Memory B cell (primary cell): ENCODE measurements around the gene PALD1.
A peak's percentile ranks its signal among the peaks of the same experiment; 100 is the strongest.
"Not testable (repeated sequence)": the region's sequence is repeated elsewhere in the genome, so short reads cannot be mapped to it uniquely, and the experiment has no call there.

Source experiments
- ATAC-seq: fragments of 150-1000 bp; cut with Tn5 transposase; 2 replicates; pipeline ENCODE4 v1.10.0; 2021; ENCODE audit warnings: low read depth, mild to moderate bottlenecking, moderate library complexity
- DNase-seq, 2 donors: peaks; one replicate each; pipeline ENCODE4 v3.0.0; 2022; ENCODE audit warnings: low spot score in 2 of 2
- H3K27ac Mint-ChIP-seq: one replicate; pipeline ENCODE4 v1.8.0; 2022; ENCODE audit warnings: mild to moderate bottlenecking, moderate library complexity, mixed read lengths
- H3K27me3 Mint-ChIP-seq: one replicate; pipeline ENCODE4 v1.8.0; 2022; ENCODE audit warnings: mixed read lengths
- H3K36me3 Mint-ChIP-seq: one replicate; pipeline ENCODE4 v1.8.0; 2022; ENCODE audit warnings: mild to moderate bottlenecking, mixed read lengths
- H3K4me1 Mint-ChIP-seq: one replicate; pipeline ENCODE4 v1.8.0; 2022; ENCODE audit warnings: mixed read lengths
- H3K4me3 Mint-ChIP-seq: one replicate; pipeline ENCODE4 v1.8.0; 2022; ENCODE audit warnings: mild to moderate bottlenecking, moderate library complexity, mixed read lengths
- H3K9me3 Mint-ChIP-seq: one replicate; pipeline ENCODE4 v1.8.0; 2022; ENCODE audit warnings: mixed read lengths

Gene PALD1

DNA sequence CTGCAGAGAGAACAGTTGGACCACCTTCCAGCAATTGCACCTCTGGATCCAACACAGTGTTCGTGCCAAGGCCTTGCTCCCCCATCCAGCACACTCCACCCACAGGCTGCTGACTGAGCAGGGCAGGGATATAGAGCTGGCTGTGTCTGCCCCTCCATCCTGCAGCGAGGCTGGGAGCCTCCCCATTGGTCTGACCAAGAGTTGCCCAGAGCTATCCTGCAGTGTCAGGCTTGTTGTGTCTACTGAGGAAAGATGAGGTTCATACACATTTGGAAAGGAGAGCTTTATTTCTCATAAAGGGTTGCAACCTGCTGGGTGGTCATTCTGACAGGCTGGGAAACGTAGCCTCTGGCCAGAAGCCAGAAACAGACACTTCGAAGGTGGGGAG lies 96.9 kb downstream of the PALD1 start:
- Mint-ChIP-seq H3K4me3 (peak overlapping the region; percentile 61), H3K4me1 (peaks cover 54% of the 10 kb centered on the region), H3K27ac (no peak overlapping the region), H3K27me3 (no peaks in the 10 kb centered on the region), H3K9me3 (no peaks in the 10 kb centered on the region), H3K36me3 (no peaks in the 10 kb centered on the region)
- ATAC-seq (no peak), DNase-seq (no peak)

DNA sequence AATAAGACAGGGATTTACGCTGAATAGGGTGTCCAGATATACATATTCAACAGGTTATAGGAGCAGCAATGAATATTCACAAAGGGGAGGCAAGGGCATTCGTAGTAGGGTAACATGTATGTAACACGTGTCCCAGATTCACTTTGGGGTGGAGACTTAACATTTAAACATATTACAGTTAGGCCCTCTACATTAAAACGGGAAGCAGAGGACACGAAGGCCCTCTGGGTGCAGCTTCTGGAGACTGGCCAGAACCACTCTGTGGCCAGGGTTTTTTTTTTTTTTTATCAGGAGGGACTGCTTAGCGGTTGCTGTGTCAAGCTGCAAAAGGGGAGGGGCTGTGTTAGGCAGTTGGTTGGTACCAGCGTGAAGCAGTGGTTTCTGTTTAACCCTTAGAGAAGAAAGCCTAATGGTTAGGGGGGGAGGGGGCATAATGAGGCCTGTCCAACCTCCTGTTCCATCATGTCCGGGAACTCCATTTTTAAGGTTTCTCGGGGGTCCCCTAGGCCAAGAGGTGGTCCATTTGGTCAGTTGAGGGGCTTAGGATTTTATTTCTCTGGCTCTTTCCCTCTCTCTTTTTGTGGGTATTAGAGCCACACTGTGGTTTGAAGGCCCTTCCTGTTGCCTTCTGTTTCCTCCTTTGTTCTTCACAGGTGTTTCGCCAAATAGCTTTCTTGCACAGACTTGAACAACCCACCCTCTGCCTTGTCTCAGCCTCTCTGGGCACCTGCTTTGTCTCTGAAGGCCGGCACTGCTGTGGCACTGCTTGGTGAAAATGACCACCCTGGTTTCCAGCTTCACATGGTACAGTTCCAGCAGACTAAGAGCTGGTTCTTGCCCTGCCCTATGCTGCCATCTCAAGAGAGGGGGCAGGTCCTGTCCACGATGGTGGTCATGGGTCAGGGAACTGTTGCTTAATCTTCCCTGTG lies 97.6 kb downstream of the PALD1 start:
- Mint-ChIP-seq H3K27ac (peak overlapping the region; percentile 84), H3K9me3 (no peaks in the 10 kb centered on the region), H3K27me3 (no peaks in the 10 kb centered on the region), H3K36me3 (no peaks in the 10 kb centered on the region), H3K4me3 (peak overlapping the region; percentile 61), H3K4me1 (peaks cover 54% of the 10 kb centered on the region)
- ATAC-seq (peak; percentile 78), DNase-seq (peak in 1 of 2 donors; percentile 22)

DNA sequence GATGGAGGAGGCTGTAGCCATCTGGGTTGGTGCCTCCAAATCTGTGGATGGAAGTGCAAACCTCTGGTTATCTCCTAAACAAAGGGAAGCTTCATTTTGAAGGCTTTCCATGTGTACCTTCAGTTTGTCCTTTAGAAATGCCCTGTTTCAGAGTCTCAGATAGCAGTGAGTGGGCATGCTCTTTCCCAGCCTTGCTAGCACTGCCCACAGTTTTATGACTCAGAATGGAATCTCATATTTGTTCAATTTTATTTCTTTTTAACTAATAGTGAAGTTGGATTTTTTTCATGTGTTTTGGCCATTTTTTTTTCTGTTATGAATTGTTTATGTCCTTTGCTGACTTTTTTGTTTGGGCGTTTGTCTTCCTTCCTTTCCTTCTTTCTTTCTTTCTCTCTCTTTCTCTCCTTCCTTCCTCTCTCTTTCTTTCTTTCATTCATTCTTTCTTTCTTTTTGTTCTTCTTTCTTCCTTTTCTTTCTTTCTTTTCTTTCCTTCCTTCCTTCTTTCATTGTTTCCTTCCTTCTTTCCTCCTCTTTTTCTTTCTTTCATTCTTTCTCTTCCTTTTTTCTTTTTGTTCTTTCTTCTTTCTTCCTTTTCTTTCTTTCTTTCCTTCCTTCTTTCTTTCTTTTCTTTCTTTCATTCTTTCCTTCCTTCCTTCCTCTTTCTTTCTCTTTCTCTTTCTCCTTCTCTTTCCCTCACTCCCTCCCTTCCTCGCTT lies 98.4 kb downstream of the PALD1 start:
- DNase-seq (no peak), ATAC-seq (no peak)
- Mint-ChIP-seq H3K9me3 (no peaks in the 10 kb centered on the region), H3K27ac (peak overlapping the region; percentile 84), H3K27me3 (no peaks in the 10 kb centered on the region), H3K36me3 (no peaks in the 10 kb centered on the region), H3K4me3 (peak overlapping the region; percentile 70), H3K4me1 (peaks cover 54% of the 10 kb centered on the region)

DNA sequence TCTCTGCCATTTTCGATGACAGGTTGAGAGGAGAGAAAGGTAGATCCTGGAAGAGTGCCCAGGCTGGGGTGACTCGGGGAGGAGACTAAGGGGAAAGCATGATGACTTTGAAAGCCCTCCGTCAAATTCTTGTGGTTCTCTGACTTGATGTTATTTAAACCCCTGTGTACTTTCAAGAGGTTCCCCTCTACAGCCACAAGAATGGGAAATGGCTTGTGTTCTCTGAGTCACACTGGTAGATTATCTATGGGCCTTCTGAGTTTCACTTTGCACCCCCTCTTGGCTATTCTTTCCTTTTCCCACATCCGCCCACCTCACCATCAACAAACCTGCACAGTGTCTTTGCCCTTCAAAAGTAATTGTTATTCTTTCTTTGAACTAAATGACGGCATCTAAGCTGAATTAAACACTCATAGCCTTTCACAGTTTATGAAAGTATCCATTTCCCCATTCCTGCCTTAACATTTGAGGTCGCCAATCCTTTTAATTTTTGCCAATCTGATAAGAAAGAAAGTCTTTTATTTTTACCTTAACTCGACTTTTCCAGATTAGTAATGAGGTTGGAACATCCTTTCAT lies 99.9 kb downstream of the PALD1 start:
- Mint-ChIP-seq H3K9me3 (no peaks in the 10 kb centered on the region), H3K27ac (peak overlapping the region; percentile 84), H3K4me3 (peak overlapping the region; percentile 22), H3K4me1 (peaks cover 51% of the 10 kb centered on the region), H3K36me3 (no peaks in the 10 kb centered on the region), H3K27me3 (no peaks in the 10 kb centered on the region)
- ATAC-seq (peak; percentile 22), DNase-seq (no peak)

DNA sequence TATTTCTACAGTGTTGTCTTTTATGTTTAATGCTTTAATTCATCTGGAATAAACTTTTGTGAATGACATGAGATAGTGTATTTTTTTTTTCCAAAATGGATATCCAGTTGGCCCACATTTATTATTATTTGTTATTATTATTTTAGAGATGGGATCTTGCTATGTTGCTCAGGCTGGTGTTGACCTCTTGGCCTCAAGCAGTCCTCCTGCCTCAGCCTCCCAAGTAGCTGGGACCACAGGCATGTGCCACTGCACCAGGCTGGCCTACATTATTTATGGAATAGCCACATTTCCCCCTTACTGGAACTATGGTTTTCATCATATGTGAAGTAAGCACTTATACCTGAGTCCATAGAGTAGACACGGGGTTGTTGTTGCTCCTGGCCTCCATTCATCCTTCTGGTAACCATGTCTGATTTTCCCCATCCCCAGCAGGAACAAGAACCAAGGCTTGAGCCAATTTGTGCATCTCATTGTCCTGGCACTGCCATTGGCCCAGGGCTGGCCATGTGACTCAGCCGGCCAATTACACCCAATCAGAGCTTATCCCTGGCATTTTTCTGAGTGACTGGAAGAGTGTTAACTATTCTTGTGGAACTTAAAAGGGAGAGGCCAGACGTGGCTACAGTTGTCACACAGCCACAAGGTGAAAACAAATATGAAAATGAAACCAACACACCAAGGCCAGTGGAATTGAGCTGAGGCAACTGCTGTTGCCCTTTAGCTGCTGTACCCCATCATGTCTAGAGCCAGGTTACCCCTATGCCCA lies 100.9 kb downstream of the PALD1 start:
- Mint-ChIP-seq H3K9me3 (no peaks in the 10 kb centered on the region), H3K27me3 (no peaks in the 10 kb centered on the region), H3K4me3 (peak overlapping the region; percentile 14), H3K36me3 (no peaks in the 10 kb centered on the region), H3K27ac (peak overlapping the region; percentile 72), H3K4me1 (peaks cover 46% of the 10 kb centered on the region)
- DNase-seq (no peak), ATAC-seq (no peak)

DNA sequence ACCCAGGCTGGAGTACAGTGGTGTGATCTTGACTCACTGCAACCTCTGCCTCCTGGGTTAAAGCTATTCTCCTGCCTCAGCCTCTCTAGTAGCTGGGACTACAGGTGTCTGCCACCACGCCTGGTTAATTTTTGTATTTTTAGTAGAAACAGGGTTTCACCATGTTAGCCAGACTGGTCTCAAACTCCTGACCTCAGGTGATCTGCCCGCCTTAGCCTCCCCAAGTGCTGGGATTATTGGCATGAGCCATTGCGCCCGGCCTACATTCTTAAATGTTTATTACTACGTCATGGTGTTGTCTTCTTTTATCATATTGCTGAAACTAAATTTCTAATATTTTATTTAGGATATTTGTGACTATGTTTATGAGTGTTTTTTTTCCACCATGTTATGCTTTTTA lies 102.6 kb downstream of the PALD1 start:
- not testable (repeated sequence) for H3K27ac Mint-ChIP-seq, DNase-seq, ATAC-seq, H3K36me3 Mint-ChIP-seq, H3K4me3 Mint-ChIP-seq, H3K27me3 Mint-ChIP-seq, H3K9me3 Mint-ChIP-seq
- H3K4me1 Mint-ChIP-seq: peaks cover 36% of the 10 kb centered on the region

DNA sequence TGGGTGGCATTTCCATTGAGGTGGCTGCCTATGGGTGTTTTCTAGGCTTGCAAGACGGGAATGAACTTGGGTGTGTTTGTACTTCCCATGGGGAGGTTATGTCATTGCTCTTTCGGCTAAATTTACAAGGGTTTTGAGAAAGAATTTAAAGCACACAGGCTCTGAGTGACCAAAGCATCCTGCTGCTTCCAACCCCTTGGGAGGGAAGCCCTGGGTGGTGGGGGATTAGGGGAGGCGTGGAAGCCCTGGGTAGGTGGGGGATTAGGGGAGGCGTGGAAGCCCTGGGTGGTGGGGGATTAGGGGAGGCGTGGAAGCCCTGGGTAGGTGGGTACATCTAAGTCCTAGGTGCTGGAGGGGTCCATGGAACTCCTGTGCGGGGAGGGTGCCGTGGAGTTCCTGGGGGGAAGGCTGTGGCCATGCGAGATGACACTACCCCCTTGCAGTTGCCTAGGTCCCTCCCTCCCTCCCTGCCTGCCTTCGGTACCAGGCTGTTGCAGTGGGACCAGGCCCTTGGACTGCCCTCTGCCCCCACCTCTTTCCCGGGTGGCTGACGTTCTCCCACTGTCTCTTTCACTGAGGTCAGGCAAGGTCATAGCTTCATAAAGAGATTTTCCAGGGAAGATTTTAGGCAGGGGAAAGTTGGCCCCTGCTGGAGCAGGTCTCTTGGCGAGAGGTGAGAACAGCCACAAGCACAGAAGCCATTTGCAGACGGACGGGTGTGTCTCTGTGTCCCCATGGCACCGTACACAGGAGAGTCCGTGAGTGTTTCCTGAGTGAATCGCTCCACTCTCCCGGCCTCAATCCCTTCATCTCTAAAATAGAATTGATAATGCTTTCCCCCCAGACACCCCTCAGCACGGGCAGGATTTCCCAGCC lies 104.5 kb downstream of the PALD1 start:
- ATAC-seq (no peak), DNase-seq (no peak)
- no peak overlapping the region for H3K4me3 Mint-ChIP-seq
- peaks cover 2% of the 10 kb centered on the region for H3K27me3 Mint-ChIP-seq
- H3K4me1 Mint-ChIP-seq: peaks cover 18% of the 10 kb centered on the region
- H3K36me3 Mint-ChIP-seq: no peaks in the 10 kb centered on the region
- no peaks in the 10 kb centered on the region for H3K9me3 Mint-ChIP-seq
- H3K27ac Mint-ChIP-seq: no peak overlapping the region

DNA sequence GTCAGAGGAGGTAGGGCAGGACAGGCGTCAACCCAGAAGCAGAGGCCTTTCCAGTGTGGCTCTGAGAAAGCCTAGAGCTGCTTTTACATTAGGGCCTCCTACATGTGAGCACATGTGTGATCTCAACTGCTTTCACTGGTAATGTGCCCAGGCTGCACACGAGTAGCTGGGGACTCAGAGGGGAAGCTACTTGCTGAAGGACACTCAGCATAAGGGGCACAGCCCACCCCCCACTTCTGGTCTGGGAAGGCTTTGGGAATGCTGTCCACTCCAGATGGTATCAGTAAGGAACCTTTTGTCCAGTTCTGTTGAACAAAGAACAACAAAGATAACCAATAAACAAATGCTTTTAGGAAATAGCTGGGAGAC lies 105.1 kb downstream of the PALD1 start:
- Mint-ChIP-seq H3K36me3 (no peaks in the 10 kb centered on the region), H3K4me1 (peaks cover 12% of the 10 kb centered on the region), H3K27ac (no peak overlapping the region), H3K27me3 (peaks cover 2% of the 10 kb centered on the region), H3K9me3 (no peaks in the 10 kb centered on the region), H3K4me3 (no peak overlapping the region)
- ATAC-seq (no peak), DNase-seq (no peak)

DNA sequence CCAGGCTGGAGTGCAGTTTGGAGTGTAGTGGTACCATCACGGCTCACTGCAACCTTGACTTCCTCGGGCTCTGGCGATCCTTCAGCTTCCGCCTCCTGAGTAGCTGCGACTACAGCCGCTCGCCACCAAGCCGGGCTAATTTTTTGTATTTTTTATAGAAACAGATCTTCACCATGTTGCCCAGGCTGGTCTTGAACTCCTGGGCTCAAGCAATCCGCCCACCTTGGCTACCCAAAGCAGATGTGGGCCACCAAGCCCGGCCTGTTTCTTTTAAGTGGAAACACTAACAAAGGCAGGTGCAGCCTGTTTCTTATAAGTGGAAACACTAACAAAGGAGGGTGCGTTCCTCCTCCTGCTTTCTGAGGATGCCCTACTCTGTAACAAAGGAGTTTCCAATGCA lies 105.8 kb downstream of the PALD1 start:
- no peak for ATAC-seq
- H3K4me1 Mint-ChIP-seq: peaks cover 8% of the 10 kb centered on the region
- no peaks in the 10 kb centered on the region for H3K36me3 Mint-ChIP-seq
- H3K27ac Mint-ChIP-seq: no peak overlapping the region
- H3K27me3 Mint-ChIP-seq: peaks cover 7% of the 10 kb centered on the region
- no peak overlapping the region for H3K4me3 Mint-ChIP-seq
- no peaks in the 10 kb centered on the region for H3K9me3 Mint-ChIP-seq
- no peak for DNase-seq

DNA sequence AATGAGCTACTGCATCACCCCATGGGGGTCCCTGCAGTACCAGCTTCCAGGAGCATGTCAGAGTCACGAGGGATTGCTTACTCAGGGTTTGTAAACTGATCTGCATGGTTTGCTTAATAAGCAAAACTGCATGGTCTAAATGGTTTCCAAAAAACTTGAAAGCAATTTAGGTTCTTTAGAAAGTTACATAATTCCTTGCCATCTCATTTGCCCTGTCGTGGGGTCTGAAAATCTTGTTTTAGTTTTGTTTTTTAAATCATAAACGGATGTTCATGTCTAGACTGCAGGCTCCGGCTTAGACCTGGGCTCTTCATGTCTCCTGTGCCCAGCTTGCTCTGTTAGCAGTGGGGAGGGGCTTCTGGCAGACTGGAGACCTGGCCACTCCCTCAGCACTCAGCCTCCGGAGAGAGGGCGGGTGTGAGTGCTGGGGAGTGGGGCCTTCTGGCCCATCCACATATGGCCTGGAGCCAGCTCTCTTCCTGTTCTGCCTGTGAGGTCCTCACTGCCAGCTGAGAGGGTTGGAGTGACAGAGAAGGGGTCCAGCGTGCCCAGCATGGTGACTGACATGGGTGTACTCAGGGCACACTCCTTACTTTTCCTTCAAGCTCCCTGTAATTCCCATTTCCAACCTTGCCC lies 106.5 kb downstream of the PALD1 start:
- H3K27me3 Mint-ChIP-seq: peaks cover 10% of the 10 kb centered on the region
- ATAC-seq (no peak), DNase-seq (no peak)
- no peaks in the 10 kb centered on the region for H3K36me3 Mint-ChIP-seq
- H3K27ac Mint-ChIP-seq: no peak overlapping the region
- H3K9me3 Mint-ChIP-seq: no peaks in the 10 kb centered on the region
- peaks cover 1% of the 10 kb centered on the region for H3K4me1 Mint-ChIP-seq
- H3K4me3 Mint-ChIP-seq: no peak overlapping the region

DNA sequence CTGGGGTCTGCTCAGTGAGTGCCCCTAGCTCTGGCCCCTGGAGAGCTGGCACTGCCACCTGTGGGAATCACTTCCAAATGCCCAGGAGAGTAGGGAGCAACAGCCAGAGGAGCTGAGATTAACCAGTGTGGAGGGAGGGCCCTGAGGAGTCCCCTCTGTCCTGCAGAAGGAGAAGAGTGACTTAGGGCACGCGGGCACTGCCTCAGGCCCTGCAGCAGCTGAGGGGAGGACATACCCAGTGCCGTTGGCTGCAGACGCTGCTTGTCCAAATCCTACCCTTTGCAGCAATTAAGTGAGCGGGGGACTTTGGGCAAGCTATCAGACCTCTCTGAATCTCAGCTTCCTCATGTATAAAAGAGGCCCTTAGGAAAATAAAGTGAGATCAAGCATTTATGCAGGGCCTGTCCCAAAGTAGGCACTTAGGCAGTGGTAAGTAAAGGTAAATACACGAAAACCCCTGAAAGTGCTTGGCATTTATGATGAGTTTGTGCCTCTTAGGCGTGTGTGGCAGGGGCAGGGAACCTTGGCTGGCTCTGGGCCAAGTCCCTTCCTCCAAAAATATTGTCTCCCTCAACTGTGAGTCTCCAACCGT lies 107.1 kb downstream of the PALD1 start:
- H3K27me3 Mint-ChIP-seq: peaks cover 10% of the 10 kb centered on the region
- DNase-seq: no peak
- no peak overlapping the region for H3K4me3 Mint-ChIP-seq
- H3K36me3 Mint-ChIP-seq: no peaks in the 10 kb centered on the region
- H3K27ac Mint-ChIP-seq: no peak overlapping the region
- H3K4me1 Mint-ChIP-seq: no peaks in the 10 kb centered on the region
- ATAC-seq: no peak
- no peaks in the 10 kb centered on the region for H3K9me3 Mint-ChIP-seq

DNA sequence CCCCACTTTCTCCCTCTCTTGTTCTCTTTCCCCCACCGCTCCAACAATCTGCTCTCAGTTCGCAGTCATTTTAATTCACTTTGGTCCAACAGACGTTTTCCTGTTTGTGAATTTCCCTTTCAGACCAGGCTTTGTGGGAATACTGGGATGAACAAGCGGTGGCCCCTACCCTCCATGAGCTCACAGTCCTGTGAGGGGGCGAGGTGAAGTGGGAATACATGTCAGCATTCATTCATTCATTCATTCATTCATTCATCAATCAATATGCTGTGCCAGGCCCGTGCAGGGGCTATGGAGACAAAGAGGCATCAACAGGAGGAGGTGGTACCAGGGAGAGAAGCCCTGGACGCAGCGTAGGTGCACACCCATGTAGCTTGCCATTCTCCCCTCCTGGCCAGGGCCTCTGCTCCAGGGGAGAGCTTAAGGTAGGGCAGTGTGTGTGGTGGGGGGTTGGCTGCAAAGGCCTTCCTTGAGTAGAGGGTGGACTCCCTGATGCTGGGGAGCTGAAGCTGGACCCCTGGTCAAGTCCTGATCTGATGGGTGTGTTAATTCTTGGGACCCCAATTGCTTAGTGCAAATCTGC lies 107.9 kb downstream of the PALD1 start:
- ATAC-seq: no peak
- H3K27ac Mint-ChIP-seq: no peak overlapping the region
- peaks cover 14% of the 10 kb centered on the region for H3K27me3 Mint-ChIP-seq
- H3K36me3 Mint-ChIP-seq: no peaks in the 10 kb centered on the region
- no peak overlapping the region for H3K4me3 Mint-ChIP-seq
- H3K9me3 Mint-ChIP-seq: no peaks in the 10 kb centered on the region
- no peak for DNase-seq
- no peaks in the 10 kb centered on the region for H3K4me1 Mint-ChIP-seq
